ENCODE measurements around the gene RBM14.
A peak's percentile ranks its signal among the peaks of the same experiment; 100 is the strongest.
"Not testable (repeated sequence)": the region's sequence is repeated elsewhere in the genome, so short reads cannot be mapped to it uniquely, and the experiment has no call there.

The RBM14 gene

DNA sequence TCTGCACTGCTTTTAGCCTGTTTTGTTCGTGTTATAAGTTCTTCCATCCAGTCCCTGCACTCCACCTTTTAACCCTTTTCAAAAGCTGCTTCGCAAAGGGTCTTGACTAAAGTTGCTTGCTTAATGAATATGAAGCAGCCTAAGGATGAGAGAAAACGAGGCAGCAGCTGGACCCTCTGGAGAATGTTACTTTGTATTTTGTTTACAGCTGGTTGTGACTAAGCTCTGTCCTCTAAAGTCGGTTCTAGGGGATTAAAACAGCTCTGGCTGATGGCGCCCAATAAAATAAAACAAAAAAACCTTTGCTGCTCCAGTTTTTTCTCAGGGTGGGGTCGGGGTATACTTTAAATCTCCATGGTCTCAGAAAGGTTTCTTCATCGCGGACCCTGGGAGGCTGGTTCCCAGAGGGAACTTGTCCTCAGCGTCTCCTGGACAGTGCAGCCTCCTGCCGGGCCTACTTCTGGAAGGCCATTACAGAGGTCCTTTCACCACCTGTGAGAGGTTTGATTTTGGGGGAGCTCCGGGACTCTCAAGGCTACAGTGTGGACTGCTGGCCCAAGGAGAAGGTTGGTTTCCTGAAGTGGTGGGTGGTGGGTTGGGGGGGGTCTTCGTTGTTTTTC lies 21.2 kb downstream of the RBM14 start:
- no peak for DNase-seq

DNA sequence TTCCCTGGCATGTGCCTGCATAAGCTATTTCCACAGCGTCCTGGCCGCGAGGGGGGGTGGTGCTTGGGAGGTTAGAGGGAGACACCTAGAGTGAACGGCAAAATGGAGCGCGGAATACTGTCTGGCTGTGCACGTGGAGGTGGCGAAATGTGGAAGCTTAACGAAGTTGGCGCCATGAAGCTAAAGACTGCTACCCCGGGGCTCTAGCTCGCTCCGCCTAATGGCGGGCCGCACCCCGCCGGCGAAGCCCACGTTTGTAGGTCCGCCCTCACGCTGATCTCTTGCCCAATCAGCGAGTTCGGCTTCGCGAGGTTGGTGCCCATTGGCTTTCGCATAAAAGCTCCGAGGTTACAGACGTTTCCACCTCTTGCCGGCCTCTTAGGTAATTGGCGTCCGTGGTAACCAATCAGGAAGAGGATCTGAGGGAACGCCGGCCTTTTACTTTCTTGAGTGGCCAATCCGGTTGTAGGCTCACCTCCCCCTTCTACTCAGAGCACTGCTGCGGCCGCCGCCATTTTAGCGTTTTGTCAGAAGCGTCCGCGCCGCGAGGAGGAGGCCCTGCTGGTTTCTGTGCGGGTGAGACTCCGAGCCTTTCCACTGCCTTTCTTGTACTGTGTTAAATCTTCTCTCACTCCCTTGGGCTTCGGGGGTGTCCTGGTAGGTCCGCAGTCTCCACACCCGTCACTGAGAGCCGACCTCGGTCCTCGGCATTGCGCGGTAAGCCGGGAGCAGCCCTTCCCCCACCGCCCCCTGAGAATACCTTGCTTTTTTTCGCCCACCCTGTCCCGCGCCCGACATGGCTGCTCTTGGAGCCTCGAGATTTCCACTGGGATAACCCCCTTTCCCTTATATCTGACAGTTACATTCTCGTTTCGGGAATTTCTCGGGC lies 22.0 kb downstream of the RBM14 start, which contains the start of gene RBM4:
Gene RBM4, plus strand, starts transcription at position 527 of the 889 bp plus-strand sequence. CDS start 1,009 bp downstream, outside the sequence.
- DNase-seq = peak; percentile 94

- DNase-seq = no peak
These were observed 22.8 kb downstream of the RBM14 start for GRCh38 chr11:66639066-66639813.

DNA sequence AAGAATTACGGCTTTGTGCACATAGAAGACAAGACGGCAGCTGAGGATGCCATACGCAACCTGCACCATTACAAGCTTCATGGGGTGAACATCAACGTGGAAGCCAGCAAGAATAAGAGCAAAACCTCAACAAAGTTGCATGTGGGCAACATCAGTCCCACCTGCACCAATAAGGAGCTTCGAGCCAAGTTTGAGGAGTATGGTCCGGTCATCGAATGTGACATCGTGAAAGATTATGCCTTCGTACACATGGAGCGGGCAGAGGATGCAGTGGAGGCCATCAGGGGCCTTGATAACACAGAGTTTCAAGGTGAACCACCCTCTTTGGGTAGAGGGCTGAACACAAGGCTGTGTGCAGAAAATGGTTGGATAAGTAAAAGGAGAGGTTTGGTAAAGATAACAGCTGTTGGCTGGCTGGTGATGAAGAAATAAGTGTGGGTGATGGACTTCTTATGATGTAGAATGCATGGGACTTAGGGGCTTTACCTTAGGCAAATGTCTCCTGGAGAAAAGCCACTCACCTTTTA lies 23.4 kb downstream of the RBM14 start:
- not testable (repeated sequence) for DNase-seq

- no peak for DNase-seq
These were observed 25.4 kb downstream of the RBM14 start for GRCh38 chr11:66641834-66642233.

DNA sequence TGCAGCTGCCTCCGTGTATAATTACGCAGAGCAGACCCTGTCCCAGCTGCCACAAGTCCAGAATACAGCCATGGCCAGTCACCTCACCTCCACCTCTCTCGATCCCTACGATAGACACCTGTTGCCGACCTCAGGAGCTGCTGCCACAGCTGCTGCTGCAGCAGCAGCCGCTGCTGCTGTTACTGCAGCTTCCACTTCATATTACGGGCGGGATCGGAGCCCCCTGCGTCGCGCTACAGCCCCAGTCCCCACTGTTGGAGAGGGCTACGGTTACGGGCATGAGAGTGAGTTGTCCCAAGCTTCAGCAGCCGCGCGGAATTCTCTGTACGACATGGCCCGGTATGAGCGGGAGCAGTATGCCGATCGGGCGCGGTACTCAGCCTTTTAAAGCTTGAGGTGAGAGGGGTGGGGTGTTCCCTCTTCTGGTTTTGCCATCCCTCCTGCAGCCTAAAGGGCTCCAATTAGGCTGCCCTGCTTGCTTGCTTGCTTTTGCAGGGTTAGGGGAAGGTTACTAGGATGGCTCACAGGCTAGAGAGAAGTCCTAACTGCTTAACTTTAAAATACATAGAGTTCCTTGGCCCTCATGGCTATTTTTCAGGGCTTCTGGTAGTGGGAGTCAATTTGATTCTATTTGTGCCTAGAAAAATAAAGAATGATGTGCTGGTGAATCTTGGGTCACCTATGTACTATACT lies 27.5 kb downstream of the RBM14 start:
- DNase-seq = no peak

GRCh38 chr11:66646828-66647227 lies 30.4 kb downstream of the RBM14 start:
- no peak for DNase-seq

GRCh38 chr11:66649903-66650302 lies 33.5 kb downstream of the RBM14 start:
- no peak for DNase-seq

DNA sequence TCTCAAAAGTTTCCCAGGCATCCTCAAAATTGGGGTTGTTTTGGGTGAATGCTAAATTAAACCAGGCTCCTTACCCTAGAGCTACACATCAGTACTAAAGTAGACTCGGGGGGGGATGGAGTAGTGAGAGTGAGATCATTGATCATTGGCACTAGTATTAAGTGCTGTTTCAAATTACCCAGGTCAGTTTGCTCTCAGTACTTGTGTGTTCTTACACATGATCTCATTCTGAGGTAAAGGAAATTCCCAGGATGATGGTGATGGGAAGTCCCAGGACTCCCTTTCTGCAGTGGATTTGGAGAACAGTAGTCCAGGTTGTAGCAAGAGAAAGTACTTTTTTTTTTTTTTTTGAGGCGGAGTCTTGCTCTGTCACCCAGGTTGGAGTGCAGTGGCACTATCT lies 34.6 kb downstream of the RBM14 start:
- no peak for DNase-seq

DNA sequence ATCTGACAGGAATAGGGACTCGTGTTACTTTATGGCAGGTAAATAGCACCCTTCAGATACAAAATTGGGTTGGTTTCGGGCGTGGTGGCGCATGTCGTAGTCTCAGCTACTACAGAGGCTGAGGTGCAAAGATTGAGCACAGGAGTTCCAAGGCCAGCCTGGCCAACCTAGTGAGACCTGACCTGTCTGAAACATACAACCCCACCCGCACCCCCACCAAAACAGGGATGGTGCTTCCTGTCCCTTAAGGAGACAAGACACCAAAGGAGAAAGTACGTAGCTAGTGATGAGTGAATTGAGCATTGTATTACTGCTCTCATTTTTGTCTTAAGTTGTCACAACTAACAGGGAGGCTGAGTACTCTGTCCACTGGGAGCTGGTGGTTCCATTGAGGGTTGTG lies 36.2 kb downstream of the RBM14 start:
- DNase-seq = no peak

GRCh38 chr11:66653123-66653522 lies 36.7 kb downstream of the RBM14 start:
- DNase-seq = no peak

DNA sequence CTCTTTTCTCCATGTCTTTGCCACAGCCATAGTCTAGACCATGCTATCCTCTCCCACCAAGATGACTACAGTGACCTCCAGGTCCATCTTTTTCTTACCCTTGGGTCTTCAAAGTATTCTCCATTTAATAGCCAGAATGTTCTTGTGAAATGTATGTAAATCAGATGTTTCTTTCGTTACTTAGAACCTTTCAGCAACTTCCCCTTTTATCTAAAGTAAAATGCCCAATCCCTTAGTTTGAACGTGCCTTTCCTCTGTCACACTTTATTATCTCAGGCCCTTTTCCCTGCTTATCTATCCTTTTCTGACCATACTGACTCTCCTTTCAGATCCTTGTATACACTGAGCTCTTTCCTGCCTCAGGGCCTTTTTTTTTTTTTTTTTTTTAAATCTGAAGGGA lies 43.3 kb downstream of the RBM14 start:
- DNase-seq = no peak

DNA sequence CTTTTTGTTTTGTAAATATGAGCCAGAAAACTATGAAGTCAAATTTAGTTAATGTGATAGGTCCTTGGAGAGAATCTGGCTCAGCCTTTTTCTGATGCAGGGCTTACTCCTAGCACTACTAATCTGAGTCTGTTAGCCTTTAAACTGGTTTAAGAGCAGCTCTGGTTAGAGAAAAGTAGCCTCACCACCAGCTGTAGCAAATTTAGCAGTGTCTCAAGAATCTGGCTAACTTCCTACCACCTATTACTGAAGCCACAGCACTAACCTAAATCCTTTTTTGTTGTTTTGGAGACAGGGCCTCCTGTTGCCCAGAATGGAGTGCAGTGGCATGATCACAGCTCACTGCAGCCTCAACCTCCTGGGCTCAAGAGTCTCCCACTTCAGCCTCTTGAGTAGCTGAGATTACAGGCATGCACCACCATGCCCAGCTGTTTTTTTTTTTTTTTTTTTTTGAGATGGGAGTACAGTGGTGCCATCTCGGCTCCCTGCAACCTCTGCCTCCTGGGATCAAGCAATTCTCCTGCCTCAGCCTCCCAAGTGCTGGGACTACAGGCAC lies 47.4 kb downstream of the RBM14 start:
- peak; percentile 30 for DNase-seq

DNA sequence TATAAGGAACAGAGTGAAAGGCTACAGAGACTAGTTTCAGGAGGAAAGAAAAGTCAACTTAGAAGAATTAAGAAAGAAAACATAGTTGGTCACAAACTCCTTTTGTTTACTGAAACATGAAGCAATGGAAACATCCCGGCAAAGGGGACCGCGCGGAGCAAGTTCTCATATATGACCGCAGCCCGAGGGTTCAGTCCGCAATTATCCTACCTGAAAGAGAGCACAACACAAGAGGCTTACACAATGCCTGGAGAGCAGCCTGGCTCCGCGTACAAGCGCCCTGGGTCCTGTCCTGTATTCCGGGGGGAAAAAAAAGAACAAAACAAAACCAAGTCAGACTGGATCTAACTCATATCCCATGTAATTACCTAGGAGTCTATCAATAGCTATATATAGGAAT lies 48.9 kb downstream of the RBM14 start:
- no peak for DNase-seq

GRCh38 chr11:66670816-66671215 lies 54.4 kb downstream of the RBM14 start:
- DNase-seq = no peak

DNA sequence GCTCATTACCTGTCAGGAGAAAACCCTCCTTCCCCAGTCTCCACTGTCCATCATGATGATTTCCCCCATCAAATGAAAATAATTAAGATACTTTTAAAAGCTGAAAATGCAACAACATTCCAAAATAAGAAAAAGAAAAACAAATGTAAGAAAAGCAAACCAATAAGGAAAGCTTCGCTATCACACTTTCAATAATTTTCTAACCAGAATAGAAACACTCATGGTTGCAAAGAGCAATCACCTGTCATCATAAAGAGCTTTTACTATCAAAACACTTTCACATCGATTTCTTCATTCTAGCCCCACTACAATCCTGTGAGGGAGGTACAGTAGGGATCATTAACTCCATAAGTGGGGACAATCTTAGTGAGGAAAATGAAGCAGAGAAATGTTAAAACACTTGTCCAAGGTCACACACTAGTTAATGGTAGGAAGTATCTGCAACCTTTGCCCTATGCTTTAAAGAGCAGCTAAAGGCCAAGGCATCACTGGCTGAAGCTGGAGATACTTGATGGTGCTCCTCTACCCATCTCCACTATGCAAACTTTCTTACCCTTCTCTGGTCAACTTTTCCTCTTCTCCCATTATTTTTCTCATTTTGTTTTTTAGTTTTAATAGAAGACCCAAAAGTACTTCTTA lies 58.7 kb downstream of the RBM14 start:
- no peak for DNase-seq

GRCh38 chr11:66676282-66676919 lies 60.0 kb downstream of the RBM14 start:
- DNase-seq = no peak

Measured in NCI-H524 treated with DMSO at 0.1 percent for 48 hours (cell line).